Measurements from ENCODE around the gene MARCHF10. TPM values are rescaled to one million over a fixed set of nuclear protein-coding genes. Genes with fewer than 3 reads are reported as not detected.

The MARCHF10 gene
- total RNA-seq, 2 experiments from 2014 or later: 0.08 to 0.14 TPM

GRCh38 chr17:62827746-62828485, 19.8 kb upstream of the MARCHF10 start:
- Mint-ChIP-seq H3K27me3 (peaks cover 6% of the 10 kb centered on the region), H3K36me3 (no peaks in the 10 kb centered on the region), H3K4me1 (peaks cover 3% of the 10 kb centered on the region), H3K4me3 (no peak overlapping the region), H3K27ac (no peak overlapping the region), H3K9me3 (no peaks in the 10 kb centered on the region)
- DNase-seq (no peak), ATAC-seq (ENCODE audit: low read depth) (no peak)
- POLR2A ChIA-PET: no interaction called here

- H3K9me3 Mint-ChIP-seq: no peaks in the 10 kb centered on the region
- H3K4me3 Mint-ChIP-seq: no peak overlapping the region
- no peak for DNase-seq
- no peaks in the 10 kb centered on the region for H3K36me3 Mint-ChIP-seq
- no peak for ATAC-seq (ENCODE audit: low read depth)
- H3K27ac Mint-ChIP-seq: no peak overlapping the region
- H3K27me3 Mint-ChIP-seq: peaks cover 6% of the 10 kb centered on the region
- POLR2A ChIA-PET: no interaction called here
- peaks cover 3% of the 10 kb centered on the region for H3K4me1 Mint-ChIP-seq
Observed at GRCh38 chr17:62826956-62827355, 18.8 kb upstream of the MARCHF10 start.

- POLR2A ChIA-PET: no interaction called here
Observed at GRCh38 chr17:62825182-62825581, 17.1 kb upstream of the MARCHF10 start.

GRCh38 chr17:62824290-62825131, 16.4 kb upstream of the MARCHF10 start:
- peaks cover 5% of the 10 kb centered on the region for H3K4me1 Mint-ChIP-seq
- no peak overlapping the region for H3K4me3 Mint-ChIP-seq
- no peak for ATAC-seq (ENCODE audit: low read depth)
- H3K27ac Mint-ChIP-seq: no peak overlapping the region
- DNase-seq: no peak
- H3K36me3 Mint-ChIP-seq: no peaks in the 10 kb centered on the region
- H3K27me3 Mint-ChIP-seq: peaks cover 7% of the 10 kb centered on the region
- POLR2A ChIA-PET: no interaction called here
- no peaks in the 10 kb centered on the region for H3K9me3 Mint-ChIP-seq

More at GRCh38 chr17:62825182-62825581, 17.1 kb upstream of the MARCHF10 start:
- Mint-ChIP-seq H3K4me3 (no peak overlapping the region), H3K9me3 (no peaks in the 10 kb centered on the region), H3K27ac (no peak overlapping the region), H3K36me3 (no peaks in the 10 kb centered on the region), H3K4me1 (no peaks in the 10 kb centered on the region), H3K27me3 (peaks cover 6% of the 10 kb centered on the region)
- no peak for DNase-seq
- no peak for ATAC-seq (ENCODE audit: low read depth)

- peaks cover 10% of the 10 kb centered on the region for H3K27me3 Mint-ChIP-seq
- H3K4me3 Mint-ChIP-seq: no peak overlapping the region
- H3K4me1 Mint-ChIP-seq: peaks cover 7% of the 10 kb centered on the region
- no peaks in the 10 kb centered on the region for H3K9me3 Mint-ChIP-seq
- H3K36me3 Mint-ChIP-seq: no peaks in the 10 kb centered on the region
- H3K27ac Mint-ChIP-seq: no peak overlapping the region
- POLR2A ChIA-PET: no interaction called here
- DNase-seq (no peak), ATAC-seq (ENCODE audit: low read depth) (no peak)
Observed at GRCh38 chr17:62823111-62823893, 15.2 kb upstream of the MARCHF10 start.

- Mint-ChIP-seq H3K4me1 (peaks cover 7% of the 10 kb centered on the region), H3K27me3 (peaks cover 10% of the 10 kb centered on the region), H3K36me3 (no peaks in the 10 kb centered on the region), H3K4me3 (no peak overlapping the region), H3K9me3 (no peaks in the 10 kb centered on the region), H3K27ac (no peak overlapping the region)
- ATAC-seq (ENCODE audit: low read depth) (no peak), DNase-seq (no peak)
- POLR2A ChIA-PET: interaction anchor here (0.6 kb wide), 1 partner anchor 12 kb away, joined by 3 read pairs; no protein-coding TSS in a partner anchor
Observed at GRCh38 chr17:62822080-62822904, 14.2 kb upstream of the MARCHF10 start.

- peaks cover 7% of the 10 kb centered on the region for H3K4me1 Mint-ChIP-seq
- ATAC-seq (ENCODE audit: low read depth) (no peak), DNase-seq (no peak)
- POLR2A ChIA-PET: interaction anchor here (0.6 kb wide), 1 partner anchor 11 kb away, joined by 3 read pairs; no protein-coding TSS in a partner anchor
- H3K27ac Mint-ChIP-seq: no peak overlapping the region
- H3K4me3 Mint-ChIP-seq: no peak overlapping the region
- peaks cover 7% of the 10 kb centered on the region for H3K27me3 Mint-ChIP-seq
- no peaks in the 10 kb centered on the region for H3K9me3 Mint-ChIP-seq
- no peaks in the 10 kb centered on the region for H3K36me3 Mint-ChIP-seq
Observed at GRCh38 chr17:62821189-62822079, 13.3 kb upstream of the MARCHF10 start.

GRCh38 chr17:62819511-62820221, 11.6 kb upstream of the MARCHF10 start:
- no peak overlapping the region for H3K4me3 Mint-ChIP-seq
- DNase-seq: no peak
- H3K27ac Mint-ChIP-seq: no peak overlapping the region
- peaks cover 11% of the 10 kb centered on the region for H3K27me3 Mint-ChIP-seq
- ATAC-seq (ENCODE audit: low read depth): no peak
- H3K4me1 Mint-ChIP-seq: peaks cover 7% of the 10 kb centered on the region
- H3K36me3 Mint-ChIP-seq: no peaks in the 10 kb centered on the region
- POLR2A ChIA-PET: no interaction called here
- H3K9me3 Mint-ChIP-seq: no peaks in the 10 kb centered on the region

GRCh38 chr17:62818526-62818925, 10.4 kb upstream of the MARCHF10 start:
- POLR2A ChIA-PET: no interaction called here
- Mint-ChIP-seq H3K36me3 (no peaks in the 10 kb centered on the region), H3K27me3 (peaks cover 9% of the 10 kb centered on the region), H3K9me3 (no peaks in the 10 kb centered on the region), H3K4me1 (peaks cover 7% of the 10 kb centered on the region), H3K4me3 (no peak overlapping the region), H3K27ac (no peak overlapping the region)
- no peak for ATAC-seq (ENCODE audit: low read depth)
- no peak for DNase-seq

- Mint-ChIP-seq H3K4me3 (no peak overlapping the region), H3K27me3 (peaks cover 11% of the 10 kb centered on the region), H3K9me3 (no peaks in the 10 kb centered on the region), H3K27ac (no peak overlapping the region), H3K36me3 (no peaks in the 10 kb centered on the region), H3K4me1 (peaks cover 7% of the 10 kb centered on the region)
- DNase-seq: no peak
- POLR2A ChIA-PET: no interaction called here
- no peak for ATAC-seq (ENCODE audit: low read depth)
Observed at GRCh38 chr17:62816282-62816839, 8.2 kb upstream of the MARCHF10 start.

- no peak overlapping the region for H3K4me3 Mint-ChIP-seq
- ATAC-seq (ENCODE audit: low read depth) (no peak), DNase-seq (no peak)
- POLR2A ChIA-PET: interaction anchor here (0.6 kb wide), 1 partner anchor 12 kb away, joined by 3 read pairs; no protein-coding TSS in a partner anchor
- no peak overlapping the region for H3K27ac Mint-ChIP-seq
- no peaks in the 10 kb centered on the region for H3K9me3 Mint-ChIP-seq
- no peaks in the 10 kb centered on the region for H3K4me1 Mint-ChIP-seq
- no peaks in the 10 kb centered on the region for H3K36me3 Mint-ChIP-seq
- H3K27me3 Mint-ChIP-seq: peaks cover 41% of the 10 kb centered on the region
Observed at GRCh38 chr17:62809656-62810055, 1.5 kb upstream of the MARCHF10 start.

Measured in activated naive CD8-positive, alpha-beta T cell treated with anti-CD3 and anti-CD28 coated beads, Interleukin-2, amount 10 ng/mL, durations not matched to agents 7 days and 5 days (primary cell).